Measurements from ENCODE around the gene WNT11.

Gene WNT11

DNA sequence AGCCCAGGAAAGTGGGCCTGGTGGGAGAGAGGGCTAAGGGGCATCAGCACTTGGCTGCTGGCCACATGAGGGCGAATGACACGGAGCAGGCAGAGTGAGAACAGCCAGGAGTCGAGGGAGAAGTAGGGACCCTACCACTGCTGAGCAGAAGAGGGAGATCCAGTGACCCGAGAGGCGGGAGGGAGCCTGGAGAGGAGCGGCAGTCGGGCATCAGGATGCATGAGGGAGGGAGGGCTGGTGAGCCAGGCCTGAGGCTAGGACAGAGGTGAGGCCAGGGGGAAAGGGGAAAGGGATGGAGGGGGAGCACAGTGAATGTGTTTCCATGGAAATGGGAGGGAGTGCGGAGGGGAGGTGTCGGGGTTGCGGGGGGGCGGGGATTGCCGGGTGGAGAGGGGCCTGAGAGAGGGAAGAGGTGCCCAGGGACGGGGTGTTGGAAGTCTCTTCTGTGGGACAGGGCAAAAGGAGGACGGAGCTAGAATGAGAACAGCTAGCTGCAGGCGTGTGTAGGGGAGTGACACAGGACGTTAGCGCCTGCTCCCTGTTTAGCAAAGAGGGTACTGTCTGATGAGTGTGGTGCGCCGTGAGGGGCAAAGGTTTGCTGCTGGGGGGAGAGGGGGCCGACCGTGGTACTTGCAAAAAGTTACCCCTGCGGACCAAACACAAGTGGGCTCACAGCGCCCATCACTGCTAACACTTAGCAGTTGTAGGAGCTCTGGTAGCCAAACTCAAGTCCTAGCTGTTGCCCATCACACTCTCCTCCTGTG, 37.1 kb upstream of the WNT11 start:
- DNase-seq = no peak
- POLR2A ChIA-PET = no interaction called here
- CTCF ChIA-PET = interaction anchor here (0.9 to 3.4 kb wide), 2 partner anchors 11 to 36 kb away, joined by 3 to 13 read pairs; no protein-coding TSS in a partner anchor

GRCh38 chr11:76242004-76242779, 35.9 kb upstream of the WNT11 start:
- Histone ChIP-seq H3K9me3 (ENCODE audit: control extremely low read depth in 1 of 5, control insufficient read depth in 4 of 5, insufficient read depth in 2 of 5, low read depth in 1 of 5, low read length in 4 of 5) (no peaks in the 10 kb centered on the region), H3K27me3 (replicated peaks in 2 of 5; ENCODE audit: control insufficient read depth in 4 of 5, insufficient read depth in 5 of 5, low read length in 4 of 5) (no peaks in the 10 kb centered on the region), H3K27ac (ENCODE audit: insufficient read depth in 1 of 2, low read depth in 1 of 2, low read length in 2 of 2, poor library complexity in 1 of 2, severe bottlenecking in 2 of 2) (no peak overlapping the region), H3K36me3 (ENCODE audit: control insufficient read depth in 4 of 4, insufficient read depth in 4 of 4, low read length in 3 of 4) (no peaks in the 10 kb centered on the region), H3K4me1 (ENCODE audit: control extremely low read depth in 1 of 4, control insufficient read depth in 4 of 4, insufficient read depth in 4 of 4, low read length in 3 of 4) (peaks cover 0 to 4% (median 0%) of the 10 kb centered on the region in 4 experiments), H3K4me3 (ENCODE audit: control insufficient read depth in 1 of 7, extremely low read depth in 1 of 7, insufficient read depth in 4 of 7, low read depth in 2 of 7, low read length in 6 of 7) (no peak overlapping the region)
- WGBS (ENCODE audit: insufficient coverage) = 94% methylated on average over 8 of the region's 12 CpGs
- ChIA-PET CTCF (interaction anchor here (0.6 to 1.3 kb wide), 4 partner anchors 35 to 371 kb away, joined by 3 to 4 read pairs (median 3); no protein-coding TSS in a partner anchor), POLR2A (no interaction called here)
- DNase-seq = no peak

More for the DNA sequence above, 37.1 kb upstream of the WNT11 start:
- Histone ChIP-seq H3K27ac (ENCODE audit: insufficient read depth in 1 of 2, low read depth in 1 of 2, low read length in 2 of 2, poor library complexity in 1 of 2, severe bottlenecking in 2 of 2) (no peak overlapping the region), H3K9me3 (ENCODE audit: control extremely low read depth in 1 of 5, control insufficient read depth in 4 of 5, insufficient read depth in 2 of 5, low read depth in 1 of 5, low read length in 4 of 5) (no peaks in the 10 kb centered on the region), H3K27me3 (replicated peaks in 2 of 5; ENCODE audit: control insufficient read depth in 4 of 5, insufficient read depth in 5 of 5, low read length in 4 of 5) (no peaks in the 10 kb centered on the region), H3K4me1 (ENCODE audit: control extremely low read depth in 1 of 4, control insufficient read depth in 4 of 4, insufficient read depth in 4 of 4, low read length in 3 of 4) (peaks cover 0 to 4% (median 0%) of the 10 kb centered on the region in 4 experiments), H3K4me3 (ENCODE audit: control insufficient read depth in 1 of 7, extremely low read depth in 1 of 7, insufficient read depth in 4 of 7, low read depth in 2 of 7, low read length in 6 of 7) (no peak overlapping the region), H3K36me3 (ENCODE audit: control insufficient read depth in 4 of 4, insufficient read depth in 4 of 4, low read length in 3 of 4) (no peaks in the 10 kb centered on the region)
- 87% methylated on average over 14 of the region's 23 CpGs for WGBS (ENCODE audit: insufficient coverage)

GRCh38 chr11:76241243-76242000, 35.1 kb upstream of the WNT11 start:
- Histone ChIP-seq H3K27me3 (replicated peaks in 2 of 5; ENCODE audit: control insufficient read depth in 4 of 5, insufficient read depth in 5 of 5, low read length in 4 of 5) (no peaks in the 10 kb centered on the region), H3K36me3 (ENCODE audit: control insufficient read depth in 4 of 4, insufficient read depth in 4 of 4, low read length in 3 of 4) (no peaks in the 10 kb centered on the region), H3K4me1 (ENCODE audit: control extremely low read depth in 1 of 4, control insufficient read depth in 4 of 4, insufficient read depth in 4 of 4, low read length in 3 of 4) (peaks cover 0 to 6% (median 2%) of the 10 kb centered on the region in 4 experiments), H3K9me3 (ENCODE audit: control extremely low read depth in 1 of 5, control insufficient read depth in 4 of 5, insufficient read depth in 2 of 5, low read depth in 1 of 5, low read length in 4 of 5) (no peaks in the 10 kb centered on the region), H3K4me3 (ENCODE audit: control insufficient read depth in 1 of 7, extremely low read depth in 1 of 7, insufficient read depth in 4 of 7, low read depth in 2 of 7, low read length in 6 of 7) (no peak overlapping the region), H3K27ac (ENCODE audit: insufficient read depth in 1 of 2, low read depth in 1 of 2, low read length in 2 of 2, poor library complexity in 1 of 2, severe bottlenecking in 2 of 2) (no peak overlapping the region)
- ChIA-PET CTCF (interaction anchor here (1.3 kb wide), 1 partner anchor 34 kb away, joined by 4 read pairs; no protein-coding TSS in a partner anchor), POLR2A (no interaction called here)
- 58% methylated on average over 16 of the region's 17 CpGs for WGBS (ENCODE audit: insufficient coverage)
- no peak for DNase-seq

- Histone ChIP-seq H3K9me3 (ENCODE audit: control extremely low read depth in 1 of 5, control insufficient read depth in 4 of 5, insufficient read depth in 2 of 5, low read depth in 1 of 5, low read length in 4 of 5) (no peaks in the 10 kb centered on the region), H3K36me3 (ENCODE audit: control insufficient read depth in 4 of 4, insufficient read depth in 4 of 4, low read length in 3 of 4) (no peaks in the 10 kb centered on the region), H3K27me3 (replicated peaks in 2 of 5; ENCODE audit: control insufficient read depth in 4 of 5, insufficient read depth in 5 of 5, low read length in 4 of 5) (no peaks in the 10 kb centered on the region), H3K27ac (ENCODE audit: insufficient read depth in 1 of 2, low read depth in 1 of 2, low read length in 2 of 2, poor library complexity in 1 of 2, severe bottlenecking in 2 of 2) (no peak overlapping the region), H3K4me1 (ENCODE audit: control extremely low read depth in 1 of 4, control insufficient read depth in 4 of 4, insufficient read depth in 4 of 4, low read length in 3 of 4) (peaks cover 0 to 8% (median 6%) of the 10 kb centered on the region in 4 experiments), H3K4me3 (ENCODE audit: control insufficient read depth in 1 of 7, extremely low read depth in 1 of 7, insufficient read depth in 4 of 7, low read depth in 2 of 7, low read length in 6 of 7) (no peak overlapping the region)
- ChIA-PET CTCF (interaction anchor here (0.8 to 1.3 kb wide), 2 partner anchors 30 to 33 kb away, joined by 3 read pairs; no protein-coding TSS in a partner anchor), POLR2A (no interaction called here)
- 99% methylated on average over 7 of the region's 7 CpGs for WGBS (ENCODE audit: insufficient coverage)
- no peak for DNase-seq
Measured at GRCh38 chr11:76240666-76241065, 34.4 kb upstream of the WNT11 start.

- 100% methylated on average over 7 of the region's 7 CpGs for WGBS (ENCODE audit: insufficient coverage)
- Histone ChIP-seq H3K27ac (ENCODE audit: insufficient read depth in 1 of 2, low read depth in 1 of 2, low read length in 2 of 2, poor library complexity in 1 of 2, severe bottlenecking in 2 of 2) (no peak overlapping the region), H3K4me3 (ENCODE audit: control insufficient read depth in 1 of 7, extremely low read depth in 1 of 7, insufficient read depth in 4 of 7, low read depth in 2 of 7, low read length in 6 of 7) (no peak overlapping the region), H3K9me3 (ENCODE audit: control extremely low read depth in 1 of 5, control insufficient read depth in 4 of 5, insufficient read depth in 2 of 5, low read depth in 1 of 5, low read length in 4 of 5) (no peaks in the 10 kb centered on the region), H3K4me1 (ENCODE audit: control extremely low read depth in 1 of 4, control insufficient read depth in 4 of 4, insufficient read depth in 4 of 4, low read length in 3 of 4) (peaks cover 0 to 8% (median 6%) of the 10 kb centered on the region in 4 experiments), H3K36me3 (ENCODE audit: control insufficient read depth in 4 of 4, insufficient read depth in 4 of 4, low read length in 3 of 4) (no peaks in the 10 kb centered on the region), H3K27me3 (replicated peaks in 2 of 5; ENCODE audit: control insufficient read depth in 4 of 5, insufficient read depth in 5 of 5, low read length in 4 of 5) (no peaks in the 10 kb centered on the region)
- ChIA-PET CTCF (interaction anchor here (0.8 to 1.3 kb wide), 2 partner anchors 30 to 33 kb away, joined by 3 read pairs; no protein-coding TSS in a partner anchor), POLR2A (no interaction called here)
- no peak for DNase-seq
Measured at GRCh38 chr11:76240161-76240540, 33.8 kb upstream of the WNT11 start.

DNA sequence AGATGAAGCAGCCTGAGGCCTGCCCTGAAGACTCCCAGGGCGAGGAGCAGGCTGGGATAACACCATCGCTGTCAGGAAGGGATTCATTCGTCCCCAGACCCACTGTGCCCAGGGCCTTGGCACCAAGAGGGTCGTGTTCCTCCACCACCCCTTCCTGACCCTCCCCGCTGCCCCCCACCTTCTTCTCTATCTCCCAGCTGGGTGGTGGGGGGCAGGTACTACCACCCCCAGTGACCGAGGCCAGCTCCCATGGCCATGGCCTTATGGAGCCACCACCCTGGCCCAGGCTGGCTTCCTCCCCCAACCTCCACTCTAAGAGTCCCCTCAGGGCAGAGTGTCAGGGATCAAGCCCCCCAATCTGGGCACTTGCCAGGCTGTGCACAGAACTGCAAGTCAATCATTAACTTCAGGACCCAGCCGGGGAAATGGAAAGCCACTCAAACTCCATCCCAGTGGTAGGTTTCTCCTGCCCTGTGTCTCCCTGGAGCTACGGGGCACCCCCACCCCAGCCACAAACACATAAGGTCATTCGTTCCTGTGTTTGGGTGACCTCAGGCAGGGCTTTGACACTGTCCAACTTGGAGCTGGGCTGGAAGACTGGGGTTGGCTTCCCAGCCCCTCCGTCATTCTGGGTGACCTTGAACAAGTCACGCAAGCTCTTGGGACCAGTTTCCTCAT, 33.3 kb upstream of the WNT11 start:
- DNase-seq = no peak
- ChIA-PET CTCF (interaction anchor here (1.3 kb wide), 1 partner anchor 29 kb away, joined by 3 read pairs; no protein-coding TSS in a partner anchor), POLR2A (no interaction called here)
- Histone ChIP-seq H3K27me3 (replicated peaks in 2 of 5; ENCODE audit: control insufficient read depth in 4 of 5, insufficient read depth in 5 of 5, low read length in 4 of 5) (no peaks in the 10 kb centered on the region), H3K9me3 (ENCODE audit: control extremely low read depth in 1 of 5, control insufficient read depth in 4 of 5, insufficient read depth in 2 of 5, low read depth in 1 of 5, low read length in 4 of 5) (no peaks in the 10 kb centered on the region), H3K4me1 (ENCODE audit: control extremely low read depth in 1 of 4, control insufficient read depth in 4 of 4, insufficient read depth in 4 of 4, low read length in 3 of 4) (peaks cover 0 to 13% (median 9%) of the 10 kb centered on the region in 4 experiments), H3K4me3 (ENCODE audit: control insufficient read depth in 1 of 7, extremely low read depth in 1 of 7, insufficient read depth in 4 of 7, low read depth in 2 of 7, low read length in 6 of 7) (no peak overlapping the region), H3K27ac (ENCODE audit: insufficient read depth in 1 of 2, low read depth in 1 of 2, low read length in 2 of 2, poor library complexity in 1 of 2, severe bottlenecking in 2 of 2) (no peak overlapping the region), H3K36me3 (ENCODE audit: control insufficient read depth in 4 of 4, insufficient read depth in 4 of 4, low read length in 3 of 4) (no peaks in the 10 kb centered on the region)
- WGBS (ENCODE audit: insufficient coverage) = 99% methylated on average over 9 of the region's 11 CpGs
